Right cardiac atrium (tissue), 5 donors: ENCODE results near the gene HEXIM2. TPM values are rescaled to one million over a fixed set of nuclear protein-coding genes. Genes with fewer than 3 reads are reported as not detected.

Source experiments
- ATAC-seq, 2 donors: fragments of 200-7000 bp; cut with Tn5 transposase; one replicate each; pipeline versions ENCODE4 v1.8.0 to v1.9.1; 2020; ENCODE audit warnings: moderate library complexity in 2 of 2, mild to moderate bottlenecking in 1 of 2
- DNase-seq, 3 donors: peaks; one replicate each; pipeline ENCODE4 v3.0.0-alpha.2; 2020
- H3K27ac ChIP-seq: one replicate; pipeline ENCODE4 v1.5.1; 2013; ENCODE audit warnings: mild to moderate bottlenecking, low read length, control low read depth, moderate library complexity
- H3K27me3 ChIP-seq: one replicate; pipeline ENCODE4 v1.6.1; 2013; ENCODE audit not compliant: control insufficient read depth, insufficient read depth
- H3K4me1 ChIP-seq: one replicate; pipeline ENCODE4 v1.6.1; 2013; ENCODE audit warnings: low read length; ENCODE audit not compliant: control insufficient read depth, insufficient read depth
- H3K4me3 ChIP-seq: one replicate; pipeline ENCODE4 v1.5.1; 2013; ENCODE audit warnings: low read length, control low read depth
- H3K9me3 ChIP-seq: one replicate; pipeline ENCODE4 v1.6.1; 2013; ENCODE audit warnings: low read length; ENCODE audit not compliant: control insufficient read depth
- WGBS: extraction: QIAGEN DNeasy Blood & Tissue Kit; methylation state at CpG from one replicate; pipeline ENCODE4 v1.1.7; 2013; 5-methylcytosine and 5-hydroxymethylcytosine counted together
- intact Hi-C, 4 donors: fragments of 100-400 bp; cut with DNase I; formaldehyde crosslinking; loops; one replicate each; pipeline versions ENCODE4 v1.11.0 to v1.14.0; 2022 to 2023
- polyA plus RNA-seq: library from polyadenylated mRNA; stranded (reverse); fragments of 200-250 nt; gene quantifications from one replicate; pipeline ENCODE4 v1.2.3, GENCODE V29; 2013
- total RNA-seq, 4 donors: library from RNA; stranded (reverse); fragmentation: NEBNext Ultra II Directional; extraction: Animal tissue kit (Norgen Biotek cat#: 25700); gene quantifications; one replicate each; pipeline ENCODE4 v1.2.1, GENCODE V29; 2021
- donor health status: healthy with polysubstance abuse.
- donor health status: DM: no; HTN: yes; CAD: no.
- donor health status: DM: no; HTN: no; CAD: no.
- donor health status: DM: no; HTN: yes; CAD: no; lungs with severe emphysema.
- donor health status: DM: yes; HTN: yes; CAD: no.

The HEXIM2 gene
- total and polyA plus RNA-seq, 5 donors, result 3.5 to 8.2 (median 6.5) TPM

DNA sequence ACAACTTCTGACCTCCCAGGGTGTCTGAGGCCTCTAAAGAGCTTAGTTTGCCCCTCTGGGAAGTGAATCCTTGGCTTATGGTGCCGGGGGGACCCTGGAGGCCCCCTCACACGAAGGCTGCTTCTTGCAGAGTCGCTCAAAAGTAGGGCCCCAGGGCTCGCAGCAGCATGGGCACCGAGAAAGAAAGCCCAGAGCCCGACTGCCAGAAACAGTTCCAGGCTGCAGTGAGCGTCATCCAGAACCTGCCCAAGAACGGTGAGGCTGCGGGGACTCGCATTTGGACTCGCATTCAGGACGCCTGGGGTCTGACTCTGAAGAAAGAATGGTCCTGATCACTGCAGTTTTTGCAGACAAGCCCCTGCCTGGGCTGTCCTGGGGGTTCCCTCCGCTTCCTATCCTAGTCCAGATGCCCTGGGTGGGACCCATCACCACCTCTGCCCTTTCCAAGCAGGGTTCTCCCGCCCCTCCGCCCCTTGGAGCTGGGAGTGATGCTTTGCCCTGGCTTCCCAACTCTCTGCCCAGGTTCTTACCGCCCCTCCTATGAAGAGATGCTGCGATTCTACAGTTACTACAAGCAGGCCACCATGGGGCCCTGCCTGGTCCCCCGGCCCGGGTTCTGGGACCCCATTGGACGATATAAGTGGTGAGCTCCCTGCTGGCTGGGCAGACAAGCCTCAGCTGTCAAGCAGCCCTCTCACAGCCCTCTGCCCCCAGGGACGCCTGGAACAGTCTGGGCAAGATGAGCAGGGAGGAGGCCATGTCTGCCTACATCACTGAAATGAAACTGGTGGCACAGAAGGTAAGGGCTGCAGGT lies 25.5 kb upstream of the HEXIM2 start:
- H3K27ac ChIP-seq, result peak overlapping the region; percentile 54
- H3K9me3 ChIP-seq, result no peaks in the 10 kb centered on the region
- DNase-seq, result peak in 2 of 3 donors; percentile 61 to 62
- no peak for ATAC-seq
- peak overlapping the region; percentile 49 for H3K4me3 ChIP-seq
- 57% methylated on average over 21 of the region's 21 CpGs for WGBS
- no peaks in the 10 kb centered on the region for H3K27me3 ChIP-seq
- intact Hi-C loops, result loop anchor here in 3 of 4 donors (1.0 to 2.0 kb wide), 4 partner anchors 13 to 63 kb away; partner anchors contain the start of gene HEXIM1 (in 1 of the 3)
- no peaks in the 10 kb centered on the region for H3K4me1 ChIP-seq

DNA sequence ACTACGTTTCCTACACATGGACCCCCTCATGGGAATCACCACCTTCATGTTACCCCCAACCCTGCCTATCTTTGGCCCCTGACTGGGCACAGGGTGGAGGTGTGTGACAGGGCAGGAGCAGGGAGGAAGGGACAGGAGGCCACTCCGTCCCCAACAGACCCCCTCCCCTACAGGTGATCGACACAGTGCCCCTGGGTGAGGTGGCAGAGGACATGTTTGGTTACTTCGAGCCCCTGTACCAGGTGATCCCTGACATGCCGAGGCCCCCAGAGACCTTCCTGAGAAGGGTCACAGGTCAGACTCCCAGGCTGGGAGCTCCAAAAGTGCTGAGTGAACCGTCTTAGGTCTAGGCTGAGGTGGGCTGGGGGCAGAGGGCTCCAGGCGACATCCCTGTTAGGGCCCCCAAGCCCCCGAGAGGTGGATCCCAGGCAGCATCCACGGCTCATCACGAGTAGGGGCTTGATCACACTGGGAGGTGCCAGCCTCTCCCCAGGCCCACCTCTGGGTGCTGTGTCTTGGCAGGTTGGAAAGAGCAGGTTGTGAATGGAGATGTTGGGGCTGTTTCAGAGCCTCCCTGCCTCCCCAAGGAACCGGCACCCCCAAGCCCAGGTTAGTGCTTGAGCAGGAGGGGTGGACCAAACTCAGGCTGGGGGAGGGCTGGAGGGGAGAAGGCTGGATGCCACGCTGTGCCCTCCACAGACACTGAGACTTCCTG lies 24.7 kb upstream of the HEXIM2 start:
- H3K27me3 ChIP-seq, result no peaks in the 10 kb centered on the region
- H3K27ac ChIP-seq, result no peak overlapping the region
- H3K4me3 ChIP-seq, result no peak overlapping the region
- WGBS, result 86% methylated on average over 12 of the region's 12 CpGs
- no peaks in the 10 kb centered on the region for H3K9me3 ChIP-seq
- DNase-seq (peak in 1 of 3 donors; percentile 55), ATAC-seq (no peak)
- no peaks in the 10 kb centered on the region for H3K4me1 ChIP-seq
- intact Hi-C loops, result loop anchor here in 2 of 4 donors (2.0 kb wide), 2 partner anchors 60 to 62 kb away; no protein-coding TSS in a partner anchor

DNA sequence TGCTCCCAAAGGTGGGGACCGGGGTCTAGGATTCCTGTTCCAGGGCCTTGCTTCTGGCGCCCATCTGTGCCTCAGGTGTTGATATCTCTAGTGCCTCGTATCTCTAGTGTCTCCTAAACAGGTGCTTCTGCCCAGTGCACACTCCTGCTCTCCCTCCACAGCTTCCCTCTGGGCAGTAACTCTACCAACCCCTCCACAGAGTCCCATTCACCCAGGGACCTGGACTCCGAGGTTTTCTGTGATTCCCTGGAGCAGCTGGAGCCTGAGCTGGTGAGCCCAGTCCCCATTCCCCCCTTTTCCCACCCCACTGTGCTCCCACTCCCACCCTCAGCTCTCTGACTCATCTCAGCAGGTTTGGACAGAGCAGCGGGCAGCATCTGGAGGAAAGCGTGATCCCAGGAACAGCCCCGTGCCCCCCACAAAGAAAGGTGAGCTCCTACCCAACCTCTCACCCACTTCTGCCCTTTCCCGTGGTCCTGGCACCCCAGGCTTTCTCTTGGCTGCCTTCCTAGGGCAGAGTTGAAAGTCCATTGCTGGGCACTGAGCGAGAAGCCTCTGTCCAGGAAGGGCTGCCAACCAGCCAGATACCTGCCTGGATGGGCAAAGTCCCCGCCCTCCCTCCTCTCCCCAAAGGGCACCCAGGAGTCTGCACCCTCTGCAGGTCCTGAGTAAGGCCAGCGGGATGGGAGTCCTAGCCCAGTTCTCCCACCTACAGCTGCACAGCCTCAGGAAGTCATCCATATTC lies 23.9 kb upstream of the HEXIM2 start:
- ATAC-seq (no peak), DNase-seq (peak in 1 of 3 donors; percentile 55)
- Histone ChIP-seq H3K9me3 (no peaks in the 10 kb centered on the region), H3K4me3 (no peak overlapping the region), H3K4me1 (no peaks in the 10 kb centered on the region), H3K27ac (no peak overlapping the region), H3K27me3 (no peaks in the 10 kb centered on the region)
- WGBS, result 86% methylated on average over 11 of the region's 11 CpGs
- intact Hi-C loops, result loop anchor here in 2 of 4 donors (2.0 kb wide), 2 partner anchors 59 to 61 kb away; no protein-coding TSS in a partner anchor

DNA sequence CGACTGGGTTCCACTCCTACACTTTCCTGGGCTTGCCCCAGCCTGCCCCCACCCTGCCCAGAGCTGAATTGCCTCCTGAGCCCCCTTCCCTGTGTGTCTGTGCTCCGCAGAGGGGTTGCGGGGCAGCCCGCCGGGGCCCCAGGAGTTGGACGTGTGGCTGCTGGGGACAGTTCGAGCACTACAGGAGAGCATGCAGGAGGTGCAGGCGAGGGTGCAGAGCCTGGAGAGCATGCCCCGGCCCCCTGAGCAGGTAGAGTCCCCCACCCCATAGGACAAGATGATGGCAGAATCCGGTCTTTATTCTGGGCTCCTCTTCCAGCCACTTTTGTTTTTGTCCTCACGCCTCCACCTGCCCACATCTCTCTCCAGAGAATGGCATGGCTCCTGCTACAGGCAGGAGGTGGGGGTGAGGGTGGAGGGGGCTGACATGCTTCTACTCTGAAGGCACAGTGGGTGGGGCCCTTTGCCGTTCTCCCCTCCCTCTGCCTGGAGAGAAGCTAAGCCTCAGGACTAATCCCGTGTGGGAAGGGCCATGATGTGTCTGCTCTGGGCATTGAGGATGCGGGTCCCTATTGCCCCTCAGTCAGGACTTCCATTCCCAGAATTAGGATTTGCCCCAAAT lies 22.7 kb upstream of the HEXIM2 start:
- WGBS, result 85% methylated on average over 14 of the region's 14 CpGs
- Histone ChIP-seq H3K27me3 (no peaks in the 10 kb centered on the region), H3K9me3 (no peaks in the 10 kb centered on the region), H3K4me1 (no peaks in the 10 kb centered on the region), H3K27ac (no peak overlapping the region), H3K4me3 (no peak overlapping the region)
- DNase-seq (peak in 2 of 3 donors; percentile 29 to 51), ATAC-seq (no peak)
- intact Hi-C loops, result no loop called here

DNA sequence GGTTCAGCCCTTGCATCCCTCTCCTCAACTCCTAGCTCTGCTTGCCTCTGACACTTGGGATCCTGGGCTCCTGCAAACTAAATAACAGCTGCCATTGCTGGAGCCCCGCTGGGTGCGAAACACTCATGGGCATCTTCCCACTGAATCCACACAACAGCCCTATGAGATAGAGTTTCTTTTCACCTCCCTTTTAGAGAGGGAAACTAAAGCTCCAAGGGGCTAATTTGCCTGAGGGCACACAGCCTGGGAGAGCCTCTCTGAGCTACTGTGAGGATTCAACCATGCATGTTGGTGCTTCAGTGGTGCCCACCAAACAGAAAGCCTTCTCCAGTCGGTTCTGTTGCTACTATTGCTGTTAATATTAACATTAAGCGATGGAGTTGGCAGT lies 22.1 kb upstream of the HEXIM2 start:
- DNase-seq (peak in 1 of 3 donors; percentile 7), ATAC-seq (no peak)
- H3K4me3 ChIP-seq, result no peak overlapping the region
- H3K27ac ChIP-seq, result no peak overlapping the region
- intact Hi-C loops, result no loop called here
- H3K9me3 ChIP-seq, result no peaks in the 10 kb centered on the region
- WGBS, result 82% methylated on average over 4 of the region's 4 CpGs
- no peaks in the 10 kb centered on the region for H3K27me3 ChIP-seq
- H3K4me1 ChIP-seq, result no peaks in the 10 kb centered on the region

DNA sequence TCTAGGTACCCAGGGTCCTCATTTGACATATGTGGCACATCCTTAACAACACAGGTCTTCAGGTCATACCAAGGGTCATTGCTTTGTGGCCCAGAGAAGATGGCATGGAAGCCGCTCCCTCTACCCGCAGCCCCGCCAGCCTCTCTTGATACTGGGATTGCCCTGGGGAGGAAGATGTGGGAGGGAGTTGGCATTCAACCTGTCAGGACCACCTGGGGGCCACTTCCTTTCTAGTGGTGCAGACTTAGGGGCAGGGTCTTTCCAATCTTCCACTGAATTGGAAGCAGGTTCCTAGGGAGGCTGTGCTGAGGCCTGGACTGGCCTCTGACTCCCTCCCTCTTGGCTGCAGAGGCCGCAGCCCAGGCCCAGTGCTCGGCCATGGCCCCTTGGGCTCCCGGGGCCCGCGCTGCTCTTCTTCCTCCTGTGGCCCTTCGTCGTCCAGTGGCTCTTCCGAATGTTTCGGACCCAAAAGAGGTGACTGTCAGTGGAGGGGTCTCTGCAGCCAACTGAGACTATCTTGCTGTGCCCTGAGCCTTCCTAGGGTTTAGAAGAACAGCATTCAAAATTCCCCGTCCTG lies 18.5 kb upstream of the HEXIM2 start:
- H3K9me3 ChIP-seq, result no peaks in the 10 kb centered on the region
- H3K27ac ChIP-seq, result peak overlapping the region; percentile 92
- H3K4me3 ChIP-seq, result no peak overlapping the region
- intact Hi-C loops, result loop anchor here in 1 of 4 donors (10.0 kb wide), 1 partner anchor 172 kb away; the partner anchor contains the start of gene MAP3K14
- peaks cover 5% of the 10 kb centered on the region for H3K4me1 ChIP-seq
- no peak for ATAC-seq
- no peaks in the 10 kb centered on the region for H3K27me3 ChIP-seq
- peak in 2 of 3 donors; percentile 65 to 66 for DNase-seq
- 60% methylated on average over 13 of the region's 13 CpGs for WGBS

DNA sequence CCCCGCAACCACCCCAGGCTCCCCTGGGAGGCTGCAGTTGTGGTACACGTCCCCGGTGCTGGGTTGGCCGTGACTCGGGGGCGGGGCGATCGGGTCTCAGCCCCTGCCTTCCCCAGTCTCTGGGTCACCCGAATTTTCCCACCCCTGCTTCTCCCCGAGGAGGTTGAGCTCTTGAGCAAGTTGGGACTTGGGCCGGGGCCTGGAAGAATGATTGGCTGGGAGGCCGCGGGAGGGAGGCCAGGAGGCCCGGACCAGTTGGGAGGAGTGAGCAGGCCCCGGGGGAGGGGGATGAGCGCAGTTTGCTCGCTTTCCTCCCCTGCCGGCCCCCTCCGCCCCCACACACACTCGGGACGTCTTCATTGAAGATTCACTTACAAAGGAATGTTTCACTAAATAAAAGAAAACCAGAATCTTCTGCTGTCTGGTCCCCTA lies 17.9 kb upstream of the HEXIM2 start:
- H3K4me3 ChIP-seq, result peak overlapping the region; percentile 54
- intact Hi-C loops, result loop anchor here in 1 of 4 donors (10.0 kb wide), 1 partner anchor 171 kb away; the partner anchor contains the start of gene MAP3K14
- WGBS, result 11% methylated on average over 21 of the region's 21 CpGs
- H3K4me1 ChIP-seq, result peaks cover 5% of the 10 kb centered on the region
- DNase-seq (peak; percentile 94 to 97 (median 96)), ATAC-seq (peak; percentile 43 to 50)
- peak overlapping the region; percentile 92 for H3K27ac ChIP-seq
- H3K27me3 ChIP-seq, result no peaks in the 10 kb centered on the region
- no peaks in the 10 kb centered on the region for H3K9me3 ChIP-seq

DNA sequence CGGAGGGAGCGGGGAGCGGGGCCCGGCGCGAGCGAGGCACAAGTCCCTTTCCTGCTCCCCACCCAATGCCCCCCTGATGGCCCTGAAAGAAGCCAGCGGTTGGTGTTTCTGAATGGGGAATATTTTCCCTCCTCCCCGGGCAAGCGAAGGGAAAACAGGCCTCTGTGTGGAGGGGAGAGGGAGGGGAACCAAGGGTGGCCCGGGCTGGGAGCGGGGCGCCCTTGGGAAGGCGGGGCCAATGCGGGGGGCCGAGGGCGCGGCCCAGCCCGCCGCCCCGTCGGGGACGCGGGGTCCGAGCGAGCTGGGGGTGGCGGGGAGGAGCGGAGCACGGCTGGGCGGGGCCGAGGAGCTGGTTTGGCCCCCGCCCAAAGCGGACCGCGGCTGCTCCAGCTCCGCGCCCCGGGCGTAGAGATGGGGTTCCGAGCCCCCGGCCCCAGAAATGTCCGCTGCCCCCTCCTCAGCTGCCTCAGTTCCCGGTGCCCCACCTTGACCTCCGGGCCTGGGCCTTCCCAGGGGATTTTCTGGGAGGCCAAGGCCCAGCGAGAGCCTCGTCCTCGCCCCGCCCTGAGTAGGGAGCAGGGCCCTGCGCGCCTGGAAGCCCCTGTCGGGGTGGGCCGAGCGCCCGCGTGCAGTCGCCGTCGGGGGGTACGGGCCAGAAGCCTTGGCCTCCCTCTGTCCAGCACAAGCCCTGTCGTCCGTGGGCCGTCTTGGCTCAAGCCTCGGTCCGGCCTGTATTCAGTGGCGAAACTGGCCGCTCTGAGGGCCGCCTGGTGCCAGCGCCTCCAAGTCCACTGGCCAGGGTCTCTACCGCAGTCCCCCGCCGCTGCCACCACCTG lies 17.3 kb upstream of the HEXIM2 start:
- H3K9me3 ChIP-seq, result no peaks in the 10 kb centered on the region
- H3K4me1 ChIP-seq, result peaks cover 5% of the 10 kb centered on the region
- H3K27ac ChIP-seq, result peak overlapping the region; percentile 92
- DNase-seq (peak; percentile 72 to 91 (median 90)), ATAC-seq (peak; percentile 40 to 46)
- WGBS, result 16% methylated on average over 71 of the region's 71 CpGs
- no peaks in the 10 kb centered on the region for H3K27me3 ChIP-seq
- intact Hi-C loops, result loop anchor here in 2 of 4 donors (5.0 to 10.0 kb wide), 2 partner anchors 53 to 170 kb away; partner anchors contain the start of gene MAP3K14 (in 1 of the 2)
- H3K4me3 ChIP-seq, result peak overlapping the region; percentile 54

DNA sequence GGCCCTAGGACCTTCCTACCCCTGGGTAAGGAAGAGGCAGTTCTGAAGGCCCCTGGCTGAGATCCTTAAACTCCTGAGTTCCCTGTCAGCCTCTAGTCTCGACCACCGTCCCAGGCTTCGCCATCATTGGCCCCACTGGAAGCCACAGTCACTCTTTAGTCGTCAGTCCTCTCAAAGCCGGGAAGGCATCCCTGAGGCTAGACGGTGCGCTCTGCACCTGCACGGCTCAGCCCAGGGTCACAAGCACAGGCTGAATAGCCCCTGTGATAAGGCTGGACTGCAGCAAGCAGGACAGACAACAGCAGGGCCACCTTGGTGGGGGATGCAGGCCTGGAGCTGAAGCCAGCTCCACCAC lies 16.7 kb upstream of the HEXIM2 start:
- H3K9me3 ChIP-seq, result no peaks in the 10 kb centered on the region
- no peak for ATAC-seq
- H3K27ac ChIP-seq, result peak overlapping the region; percentile 92
- 78% methylated on average over 8 of the region's 8 CpGs for WGBS
- peaks cover 5% of the 10 kb centered on the region for H3K4me1 ChIP-seq
- H3K27me3 ChIP-seq, result no peaks in the 10 kb centered on the region
- no peak for DNase-seq
- intact Hi-C loops, result loop anchor here in 2 of 4 donors (5.0 to 10.0 kb wide), 2 partner anchors 52 to 170 kb away; partner anchors contain the start of gene MAP3K14 (in 1 of the 2)
- H3K4me3 ChIP-seq, result no peak overlapping the region
